GM18520 (cell line): ENCODE data around the gene TBX2.

Experiments
- ATAC-seq: cut with Tn5 transposase; IDR thresholded peaks from one replicate; pipeline ENCODE4 v1.9.1; 2021; ENCODE audit not compliant: unreplicated experiment

Gene TBX2

DNA sequence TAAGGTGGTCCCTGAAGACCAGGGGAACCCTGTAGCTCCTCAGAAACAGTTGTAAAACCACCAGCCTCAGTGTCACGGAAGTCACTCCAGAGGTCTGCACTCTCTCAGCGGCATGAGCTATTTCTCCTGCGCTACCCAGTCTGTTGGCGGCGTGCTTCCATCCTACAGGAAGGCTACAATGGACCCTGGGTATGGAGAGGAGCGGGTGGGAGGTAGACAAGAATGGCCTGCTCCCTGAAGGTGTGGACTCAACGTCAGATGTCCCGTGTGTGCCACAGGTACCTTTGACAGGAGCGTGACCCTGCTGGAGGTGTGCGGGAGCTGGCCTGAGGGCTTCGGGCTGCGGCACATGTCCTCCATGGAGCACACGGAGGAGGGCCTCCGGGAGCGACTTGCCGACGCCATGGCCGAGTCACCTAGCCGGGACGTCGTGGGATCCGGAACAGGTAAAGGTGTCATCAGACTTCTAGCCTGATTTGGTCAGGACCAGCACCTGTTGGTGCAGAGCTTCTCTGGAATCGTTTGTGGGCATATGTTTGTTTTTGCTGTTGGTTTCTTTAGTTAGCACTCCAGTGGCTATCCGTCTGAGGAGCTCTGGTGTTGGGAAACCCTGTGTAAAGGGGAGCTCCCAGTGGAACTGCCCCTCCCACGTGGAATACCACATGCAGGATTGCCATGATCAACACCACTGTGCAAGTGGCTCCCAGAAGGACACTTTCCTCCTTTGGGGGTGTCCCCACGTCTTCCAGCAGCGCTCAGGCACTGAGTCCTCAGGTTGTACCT is 31.4 kb upstream of the TBX2 start:
- no peak for ATAC-seq

DNA sequence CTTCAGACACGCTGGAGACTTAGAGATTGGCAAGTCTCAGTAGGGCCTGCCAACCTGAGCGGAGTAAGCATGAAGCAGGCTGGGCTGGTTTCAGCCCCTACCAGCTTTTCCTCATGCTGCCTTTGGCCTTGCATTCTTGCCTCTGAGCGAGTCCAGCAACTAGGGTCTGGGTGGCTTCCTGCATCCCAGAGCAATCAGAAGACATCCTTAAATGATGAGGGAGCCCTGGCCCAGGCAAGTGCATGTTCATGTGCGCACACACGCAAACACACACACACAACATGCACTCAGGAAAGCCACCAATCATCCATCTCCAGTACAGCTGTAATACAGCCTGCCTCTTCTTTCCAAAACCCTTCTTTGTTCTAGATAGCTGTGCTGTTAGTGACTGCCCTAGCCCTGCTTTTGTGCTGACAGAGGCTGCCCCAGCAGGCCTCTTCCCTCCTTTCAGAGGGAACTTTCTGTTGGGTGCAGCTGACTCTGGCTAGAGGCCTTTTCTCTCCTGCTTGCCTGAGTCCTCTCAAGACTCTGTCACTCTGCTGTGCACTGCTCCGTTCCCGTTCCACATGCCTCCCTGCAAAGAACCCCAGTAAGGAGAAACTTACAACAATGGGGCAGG is 30.7 kb upstream of the TBX2 start:
- ATAC-seq = no peak

DNA sequence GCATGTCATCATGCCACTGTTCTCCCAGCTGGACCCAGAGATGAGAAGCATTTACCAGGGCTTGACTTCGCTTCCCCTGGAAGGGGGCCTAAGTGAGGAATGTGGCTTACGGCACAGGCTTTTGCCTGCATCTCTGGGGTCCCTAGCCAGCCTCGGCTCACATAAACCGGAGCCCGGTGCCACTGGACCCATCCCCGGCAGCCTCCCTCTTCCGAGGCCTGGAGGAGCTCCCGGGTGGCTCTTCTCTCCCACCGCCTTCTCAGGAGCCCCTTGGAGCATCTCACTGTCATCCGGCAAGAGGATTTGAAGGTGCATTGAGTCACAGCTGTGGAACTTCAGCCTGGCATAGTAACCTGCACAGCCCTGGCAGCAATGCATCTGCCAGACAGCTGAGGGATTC is 29.9 kb upstream of the TBX2 start:
- no peak for ATAC-seq

DNA sequence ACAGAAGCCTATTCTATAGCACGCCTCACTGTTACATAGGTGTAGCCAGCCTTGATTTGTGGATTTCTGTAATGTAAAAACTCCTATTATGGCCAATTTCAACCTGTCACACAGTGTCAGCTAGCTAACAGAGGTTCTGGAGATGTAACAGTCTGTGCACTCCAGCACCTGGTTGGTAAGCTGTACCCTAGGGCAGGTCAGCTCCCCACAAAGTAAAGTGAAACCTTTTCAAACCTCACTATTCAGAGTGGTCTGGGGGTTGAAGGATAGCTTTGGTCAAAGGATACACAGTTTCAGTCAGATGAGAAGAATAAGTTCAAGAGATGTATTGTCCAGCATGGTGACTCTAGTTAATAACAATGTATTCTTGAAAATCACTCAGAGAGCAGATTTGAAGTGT is 28.5 kb upstream of the TBX2 start:
- ATAC-seq = no peak

DNA sequence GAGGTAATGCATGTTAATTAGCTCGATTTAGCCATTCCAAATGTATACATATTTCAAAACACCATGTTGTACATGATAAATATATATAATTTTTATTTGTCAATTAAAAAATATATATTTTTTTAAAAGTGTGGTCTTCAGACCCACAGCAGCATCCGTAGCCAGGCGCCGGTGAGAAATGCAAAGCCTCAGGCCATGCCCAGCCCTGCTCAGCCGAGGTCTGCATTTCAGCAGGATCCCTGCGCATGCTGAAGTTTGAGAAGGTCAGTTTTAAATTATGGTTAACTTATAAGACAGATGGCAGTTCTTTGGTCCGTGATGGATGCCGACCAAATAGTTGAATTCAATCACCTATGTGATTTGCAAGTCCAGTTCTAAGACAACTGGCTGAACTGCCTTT is 28.0 kb upstream of the TBX2 start:
- no peak for ATAC-seq

DNA sequence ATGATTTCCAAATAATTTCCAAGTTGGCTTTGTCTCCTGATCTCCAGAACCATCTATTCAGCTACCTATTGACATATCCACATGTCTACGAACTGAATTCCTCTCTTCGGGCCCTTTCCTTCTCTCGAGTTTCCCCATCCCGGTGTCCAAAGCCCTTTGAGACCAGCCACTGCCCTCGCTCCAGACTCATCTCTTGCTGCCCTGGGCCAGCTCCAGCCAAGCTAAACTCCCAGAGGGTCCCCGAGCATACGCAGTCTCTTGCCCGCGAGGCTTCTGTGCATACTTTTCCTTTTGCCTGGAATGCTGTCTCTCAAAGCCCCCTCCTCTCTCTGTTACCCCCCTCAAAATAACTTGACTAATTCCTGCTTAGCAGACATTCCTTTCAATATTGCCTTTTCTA is 27.2 kb upstream of the TBX2 start:
- no peak for ATAC-seq

DNA sequence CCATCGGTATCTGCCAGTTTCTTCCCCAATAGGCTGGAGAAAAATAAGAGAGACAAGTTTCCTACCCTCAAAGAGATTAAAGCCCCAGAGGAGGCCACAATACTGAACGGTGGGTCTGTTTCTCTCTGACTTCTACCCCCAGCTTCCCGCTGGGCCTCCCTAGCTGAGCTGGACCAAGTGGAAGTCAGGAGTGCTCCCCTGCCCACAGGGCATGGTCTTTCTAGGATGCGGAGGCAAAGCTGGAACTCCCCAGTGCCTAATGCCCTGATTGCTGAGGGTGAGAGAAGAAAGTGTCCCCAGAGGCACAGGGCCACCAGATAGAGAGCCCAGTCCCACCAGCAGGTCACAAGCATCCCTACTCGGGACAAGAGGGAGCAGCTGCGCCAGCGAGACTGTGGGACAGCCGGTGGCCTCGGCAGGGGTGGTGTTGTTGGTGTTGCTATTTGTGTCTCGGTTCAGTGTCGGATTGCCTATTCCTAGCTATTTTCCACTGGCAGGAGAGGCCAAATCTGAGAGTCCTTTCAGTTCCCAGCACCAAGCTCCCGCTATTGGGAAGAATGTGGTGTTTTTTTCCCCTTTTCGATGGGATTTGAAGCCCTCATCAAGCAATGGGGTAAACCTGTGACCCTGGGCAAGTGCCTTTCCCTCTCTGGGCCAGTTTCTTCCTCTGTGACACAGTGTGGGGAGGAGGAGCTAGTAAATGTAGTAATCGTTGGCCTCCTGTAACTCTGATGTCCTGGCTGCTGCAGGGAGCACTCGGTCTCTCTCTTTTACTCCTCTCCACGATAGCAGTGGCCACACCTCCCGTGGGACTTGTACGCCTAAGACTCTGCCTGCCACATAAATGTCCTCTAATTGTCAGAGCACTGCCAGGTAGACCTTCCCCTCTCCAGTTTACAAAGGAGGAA is 22.5 kb upstream of the TBX2 start:
- ATAC-seq = no peak

DNA sequence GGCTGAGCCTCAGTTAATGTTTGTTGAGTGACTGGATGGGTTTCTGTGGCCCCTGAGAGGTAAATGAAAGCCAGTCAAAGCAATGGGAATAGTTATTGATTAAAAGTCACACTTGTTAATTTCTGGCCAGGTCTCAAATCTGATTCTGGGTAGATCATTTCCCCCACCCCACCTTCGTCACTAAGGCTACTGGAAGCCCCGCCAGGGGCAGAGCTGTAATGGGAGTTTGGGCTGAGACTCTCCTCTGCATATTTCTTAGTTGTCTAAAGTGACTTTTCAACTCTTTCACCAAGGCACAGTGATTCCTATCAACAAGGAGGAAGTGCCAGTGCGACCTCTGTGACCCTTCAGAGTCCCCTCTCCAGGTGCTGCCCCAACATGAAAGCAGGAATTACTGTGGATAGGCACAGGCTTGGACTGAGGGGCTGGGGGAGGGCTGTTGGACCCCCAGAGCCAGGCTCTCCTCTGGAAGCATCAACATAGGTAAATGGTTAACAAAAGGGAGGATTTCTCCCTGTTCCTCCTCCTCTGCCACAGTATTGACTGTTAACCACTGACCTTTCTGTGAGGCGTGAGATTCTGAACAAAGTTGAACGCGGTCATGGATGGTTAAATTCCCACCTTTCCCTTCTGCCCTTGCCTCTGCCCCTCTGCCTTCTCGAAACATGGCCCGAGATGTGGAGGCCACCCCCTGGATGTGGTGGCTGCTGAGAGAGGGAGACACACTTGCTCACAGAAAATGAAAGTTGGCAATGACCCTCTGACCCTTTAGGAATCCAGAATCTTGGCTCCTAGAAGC is 20.8 kb upstream of the TBX2 start:
- ATAC-seq = no peak

DNA sequence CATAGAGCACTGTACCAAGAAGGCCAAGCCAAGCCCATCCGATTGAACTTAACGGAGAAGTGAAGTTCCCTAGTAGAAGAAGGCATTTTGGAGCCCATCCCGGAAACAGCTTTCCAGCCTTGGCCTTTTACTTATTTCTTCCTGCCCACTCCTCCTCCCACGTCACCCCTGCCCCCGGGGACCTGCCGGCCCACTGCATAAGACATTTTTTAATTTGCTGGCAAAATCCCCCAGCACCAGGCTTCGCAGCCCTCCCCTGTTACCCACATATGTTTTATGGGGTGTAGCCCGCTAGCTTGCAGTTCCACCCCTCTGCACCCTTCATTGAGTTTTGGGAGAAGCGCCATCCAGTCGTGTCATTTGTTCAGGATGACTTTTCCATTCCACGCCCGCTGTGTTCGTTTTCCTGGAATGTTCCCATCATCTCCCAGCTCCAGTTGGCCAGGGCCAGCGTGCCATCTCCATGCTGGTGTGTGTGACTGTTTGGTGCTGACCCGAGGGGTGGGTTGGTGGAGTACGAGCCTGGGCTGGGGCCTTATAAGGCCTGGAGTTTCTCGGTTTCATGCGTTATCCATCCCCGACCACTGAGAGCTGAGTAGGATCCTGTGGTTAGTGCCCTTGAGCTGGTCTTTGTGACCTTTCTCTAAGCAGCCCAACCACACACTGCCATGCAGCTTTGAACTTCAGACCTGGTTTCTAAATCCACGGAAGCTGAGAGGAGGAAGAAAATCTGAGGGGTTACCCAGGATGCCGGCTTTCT is 20.0 kb upstream of the TBX2 start:
- ATAC-seq = no peak

DNA sequence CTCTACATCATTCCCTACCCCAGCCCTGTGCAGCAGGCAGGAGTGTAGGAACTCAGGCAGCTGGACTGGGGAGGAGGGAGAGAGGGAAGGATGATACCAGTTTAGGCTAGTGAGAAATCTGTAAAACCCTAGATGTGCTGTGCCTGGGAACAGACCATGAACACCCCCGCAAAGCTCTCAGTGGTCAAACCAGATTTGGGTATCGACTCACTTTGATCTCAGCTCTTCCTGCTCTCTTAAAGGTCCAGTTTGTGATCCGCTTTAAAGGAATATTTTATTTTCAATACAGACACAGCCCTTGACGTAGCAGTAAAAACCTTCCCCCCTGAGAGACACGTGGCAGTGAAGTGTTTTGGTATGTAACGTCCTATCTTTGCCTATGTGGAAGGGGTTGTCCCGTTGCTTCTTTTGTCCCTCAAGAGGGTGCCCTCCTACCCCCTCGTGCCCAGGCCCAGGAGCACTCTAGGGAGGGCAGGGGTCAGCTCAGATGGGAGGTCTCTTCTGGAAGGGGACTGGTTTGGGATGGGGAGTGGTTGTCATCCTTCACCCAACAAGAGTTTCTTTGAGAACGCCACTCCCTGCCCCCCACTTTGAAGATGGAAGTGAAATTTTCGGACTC is 19.3 kb upstream of the TBX2 start:
- ATAC-seq = no peak

DNA sequence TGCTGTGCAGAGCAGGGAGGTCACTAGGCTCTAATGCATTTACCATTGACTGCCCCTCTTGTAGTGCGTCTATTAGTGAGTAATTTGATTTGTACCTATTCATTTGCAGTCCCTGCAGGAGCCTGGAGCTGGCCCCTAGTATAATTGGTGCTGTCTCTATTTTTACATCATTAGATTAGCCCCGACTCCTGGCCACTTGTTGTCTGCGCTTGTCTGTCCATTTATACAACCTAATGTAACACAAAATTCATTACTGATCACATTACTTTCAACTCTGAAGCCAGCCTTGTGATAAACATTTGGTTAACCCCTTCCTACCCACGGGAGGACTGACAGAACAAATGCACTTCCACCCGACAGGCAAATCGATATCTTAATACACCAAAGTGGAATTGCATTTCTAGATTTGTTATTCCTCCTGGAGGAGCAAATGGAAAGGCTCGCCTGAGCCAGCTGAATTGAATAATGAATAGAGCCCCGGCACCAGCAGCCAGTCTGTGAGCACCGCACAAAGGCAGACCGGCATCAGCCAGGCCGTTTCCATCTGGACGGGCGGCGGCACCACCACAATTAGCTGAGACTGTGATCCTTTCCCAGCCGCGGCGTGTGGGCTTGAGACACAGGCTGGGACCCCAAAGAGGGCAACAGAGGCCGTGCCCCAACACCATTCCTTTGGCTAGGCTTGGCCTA is 18.7 kb upstream of the TBX2 start:
- ATAC-seq = no peak

DNA sequence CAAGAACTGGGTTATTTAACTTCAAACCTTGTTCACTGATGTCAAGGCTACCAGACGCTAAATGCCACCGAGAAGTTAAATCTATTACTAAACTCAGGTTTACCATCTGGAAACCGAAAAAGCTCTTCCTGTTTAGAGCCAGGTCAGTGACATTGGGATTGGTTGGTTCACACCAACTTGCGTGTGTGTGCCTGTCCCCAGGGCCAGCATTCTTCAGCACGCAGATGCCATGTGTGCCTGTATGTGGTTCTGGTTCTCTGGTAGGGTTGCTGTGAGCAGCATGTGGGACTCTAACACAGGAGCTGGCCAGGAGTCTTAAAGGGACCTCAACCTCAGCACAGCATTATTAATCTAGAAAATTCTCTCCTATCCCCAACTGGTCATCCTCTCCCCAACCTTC is 18.1 kb upstream of the TBX2 start:
- no peak for ATAC-seq

DNA sequence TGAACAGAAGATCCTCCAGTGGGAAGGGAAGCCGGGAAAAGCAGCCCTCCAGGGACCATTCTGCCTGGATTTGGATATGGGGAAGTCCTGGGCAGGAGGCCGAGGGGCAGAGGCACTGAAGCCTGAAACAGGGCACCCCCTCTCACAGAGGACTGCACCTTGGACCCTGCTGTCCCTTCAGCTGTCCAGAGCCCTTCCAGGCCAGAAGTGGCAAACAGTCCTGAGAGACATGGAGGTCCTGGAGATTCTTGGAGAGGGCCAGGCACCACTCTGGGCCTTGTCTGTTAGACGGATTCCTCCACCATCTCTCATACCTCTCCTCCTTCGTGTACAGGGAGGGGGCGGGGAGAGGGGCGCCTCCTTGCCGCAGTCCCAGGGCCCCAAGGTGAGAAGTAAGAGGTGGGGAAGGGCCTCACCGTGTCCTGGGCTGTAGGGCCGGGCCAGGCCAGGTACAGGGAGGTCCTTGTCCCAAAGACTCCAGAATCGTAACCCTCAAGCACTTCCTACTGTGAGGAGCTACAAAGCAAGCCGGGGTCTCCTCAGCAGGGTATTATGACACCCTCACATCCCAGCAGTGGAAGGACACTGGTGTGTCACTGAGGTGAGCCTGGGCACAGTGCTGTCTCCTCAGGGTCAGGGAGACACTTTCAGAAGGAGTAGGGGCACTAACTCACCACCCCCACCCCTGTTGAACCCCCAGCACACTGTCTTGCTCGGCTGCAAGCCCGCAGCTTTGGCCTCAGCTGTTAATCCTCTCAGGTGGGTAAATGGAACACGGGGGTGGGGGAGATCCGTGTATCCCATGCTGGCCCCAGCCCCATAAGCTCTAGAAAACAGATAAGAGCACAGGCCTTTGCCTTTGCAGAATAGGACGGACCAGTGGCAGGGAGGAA is 16.6 kb upstream of the TBX2 start:
- ATAC-seq = no peak

DNA sequence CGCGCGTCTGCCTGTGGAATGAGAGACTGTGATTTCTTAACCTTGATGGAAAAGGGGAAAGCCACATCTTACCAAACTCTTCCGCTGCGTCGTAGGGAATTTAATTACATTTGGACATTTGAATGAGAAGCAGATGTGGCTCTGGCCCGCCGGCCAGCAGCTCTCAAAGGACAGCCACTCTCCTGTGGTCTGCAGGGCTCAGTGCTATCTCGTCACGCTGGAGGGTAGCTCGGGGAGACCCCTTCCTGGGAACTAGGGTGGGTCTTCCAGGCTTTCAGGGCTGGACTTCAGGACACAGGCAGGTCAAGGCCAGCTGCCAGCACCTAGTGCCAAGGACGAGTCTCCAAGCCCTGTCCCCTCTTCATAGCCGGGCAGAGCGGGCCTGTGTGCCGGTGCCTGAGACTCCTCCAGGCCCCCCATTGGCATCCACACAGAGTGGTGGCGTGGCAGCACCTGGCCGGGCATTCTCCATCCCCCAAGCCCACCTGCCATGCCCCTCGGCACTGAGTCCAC is 15.9 kb upstream of the TBX2 start:
- ATAC-seq = no peak

DNA sequence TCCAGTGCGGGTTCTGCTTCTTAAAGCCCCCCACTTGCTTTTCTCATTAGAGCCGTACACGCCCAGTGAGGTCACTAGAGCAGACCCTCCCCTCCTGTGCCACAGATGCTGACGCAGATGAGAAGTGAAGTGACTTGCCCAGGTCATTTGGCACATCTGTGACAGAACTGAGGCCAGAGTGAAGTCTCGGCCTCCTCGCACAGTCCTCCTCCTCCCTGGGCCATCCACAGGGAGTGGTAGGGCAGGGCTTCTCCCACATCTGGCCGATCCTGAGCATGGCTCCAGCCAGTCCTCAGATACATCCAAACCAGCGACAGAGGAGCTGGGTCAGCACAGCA is 15.3 kb upstream of the TBX2 start:
- no peak for ATAC-seq

DNA sequence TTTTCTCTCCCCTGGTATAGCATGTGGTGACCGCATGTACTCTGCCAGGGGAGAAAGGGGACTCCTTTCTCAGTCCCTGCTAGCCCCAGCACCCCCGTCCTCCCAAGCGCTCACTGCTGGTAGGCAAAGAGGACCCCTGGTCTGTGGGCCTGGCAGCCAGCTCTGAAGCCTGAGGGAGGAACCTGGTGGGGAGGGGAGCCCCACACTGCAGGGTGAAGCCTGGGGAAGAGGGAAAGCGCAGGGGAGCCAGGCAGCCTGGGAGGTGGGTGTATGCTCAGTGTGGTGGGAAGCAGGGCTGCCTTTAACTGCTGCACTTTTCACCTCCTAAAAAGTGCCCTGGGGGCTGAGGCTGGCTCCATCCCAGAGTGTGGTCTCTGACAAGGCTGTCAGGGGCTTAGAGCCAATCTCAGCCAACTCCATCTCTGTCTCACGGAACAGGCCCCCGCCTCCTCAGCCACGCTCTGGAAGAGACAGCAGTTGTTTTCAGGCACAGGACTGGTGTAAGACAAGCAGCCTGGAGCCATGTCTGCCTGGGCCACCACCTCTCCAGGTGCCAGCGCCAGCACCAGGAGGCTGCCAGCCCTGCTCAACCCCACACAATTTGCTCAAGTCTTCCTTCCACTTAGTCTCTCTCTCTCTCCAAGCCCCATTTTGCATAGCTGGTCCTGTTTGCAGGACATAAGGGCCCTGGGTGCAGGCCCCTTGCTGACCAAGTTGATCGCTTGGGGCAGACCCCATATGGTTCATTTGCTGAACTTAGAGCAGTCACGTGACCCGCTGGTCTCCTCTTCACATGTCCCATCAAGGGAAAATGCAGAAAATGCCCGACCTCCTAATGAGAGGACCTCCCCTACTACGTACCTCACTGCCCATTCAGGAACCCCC is 14.7 kb upstream of the TBX2 start:
- ATAC-seq = no peak

DNA sequence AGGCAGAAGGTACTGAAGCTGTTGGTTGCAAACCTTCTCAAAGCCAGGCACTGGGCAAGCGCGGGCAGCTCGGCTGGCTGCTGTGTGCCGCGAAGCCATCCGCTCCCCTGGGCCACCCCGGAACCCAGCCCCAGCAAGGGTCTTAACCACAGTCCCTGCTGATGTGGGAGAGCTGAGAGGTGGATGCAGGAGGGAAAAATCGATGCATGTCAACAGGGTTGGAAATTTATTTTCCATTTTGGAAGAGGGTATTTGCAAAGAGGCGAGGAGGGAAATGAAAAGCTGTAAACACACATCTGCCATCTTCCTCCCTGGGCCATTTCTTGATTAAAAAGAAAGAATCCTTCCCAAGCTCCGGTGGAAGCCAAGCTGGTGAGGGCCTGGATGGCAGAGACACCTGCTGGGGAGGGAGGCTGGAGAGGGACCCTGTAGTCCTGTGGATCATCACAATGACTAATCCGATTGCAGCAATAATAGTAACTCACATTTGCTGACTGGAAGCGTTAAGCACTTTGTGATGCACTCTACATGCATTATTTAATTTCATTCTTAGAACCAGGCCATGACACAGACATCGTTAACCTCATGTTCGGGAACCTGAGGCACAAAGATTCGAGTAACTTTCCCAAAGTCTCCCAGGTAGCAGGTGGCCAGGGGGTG is 13.9 kb upstream of the TBX2 start:
- no peak for ATAC-seq
